Colonic mucosa (tissue), 4 donors: Measurements from ENCODE around the gene MSI2. TPM values are rescaled to one million over a fixed set of nuclear protein-coding genes. Genes with fewer than 3 reads are reported as not detected.

ENCODE experiments used
- DNase-seq: peaks from one replicate; pipeline ENCODE4 v3.0.0-alpha.2; 2020
- H3K27ac ChIP-seq: fragments of 200-600 bp; one replicate; pipeline ENCODE4 v1.8.0; 2021
- H3K27me3 ChIP-seq: fragments of 200-600 bp; one replicate; pipeline ENCODE4 v1.8.0; 2021
- H3K36me3 ChIP-seq: fragments of 200-600 bp; one replicate; pipeline ENCODE4 v1.8.0; 2021
- H3K4me1 ChIP-seq: fragments of 200-600 bp; one replicate; pipeline ENCODE4 v1.8.0; 2021; ENCODE audit warnings: mild to moderate bottlenecking
- H3K4me3 ChIP-seq: fragments of 200-600 bp; one replicate; pipeline ENCODE4 v1.8.0; 2021
- H3K9ac ChIP-seq, 2 donors: one replicate each; pipeline ENCODE4 v1.7.0; 2013; ENCODE audit warnings: control low read depth in 2 of 2, low read depth in 2 of 2, low read length in 2 of 2
- H3K9me3 ChIP-seq: fragments of 200-600 bp; one replicate; pipeline ENCODE4 v1.8.0; 2021
- CTCF ChIP-seq: fragments of 200-600 bp; IDR thresholded peaks from one replicate; pipeline ENCODE4 v1.8.0; 2022; ENCODE audit warnings: antibody characterized with exemption, mild to moderate bottlenecking
- intact Hi-C: fragments of 100-400 bp; cut with DNase I; formaldehyde crosslinking; loops from one replicate; pipeline ENCODE4 v1.14.1; 2022
- total RNA-seq, 2 donors: library from RNA; stranded (reverse); fragmentation: NEBNext Ultra II Directional in 1 of 2; extraction: Animal tissue kit (Norgen Biotek cat#: 25700) in 1 of 2; gene quantifications; one replicate each; pipeline ENCODE4 v1.2.1, GENCODE V29; 2021
- donor health status: healthy.
- donor health status: DM: no; HTN: no; CAD: no.
- donor health status: DM: no; HTN: no; CAD: no.

Gene MSI2
- total RNA-seq, 2 donors from 2014 or later: 61.6 to 75.4 TPM

DNA sequence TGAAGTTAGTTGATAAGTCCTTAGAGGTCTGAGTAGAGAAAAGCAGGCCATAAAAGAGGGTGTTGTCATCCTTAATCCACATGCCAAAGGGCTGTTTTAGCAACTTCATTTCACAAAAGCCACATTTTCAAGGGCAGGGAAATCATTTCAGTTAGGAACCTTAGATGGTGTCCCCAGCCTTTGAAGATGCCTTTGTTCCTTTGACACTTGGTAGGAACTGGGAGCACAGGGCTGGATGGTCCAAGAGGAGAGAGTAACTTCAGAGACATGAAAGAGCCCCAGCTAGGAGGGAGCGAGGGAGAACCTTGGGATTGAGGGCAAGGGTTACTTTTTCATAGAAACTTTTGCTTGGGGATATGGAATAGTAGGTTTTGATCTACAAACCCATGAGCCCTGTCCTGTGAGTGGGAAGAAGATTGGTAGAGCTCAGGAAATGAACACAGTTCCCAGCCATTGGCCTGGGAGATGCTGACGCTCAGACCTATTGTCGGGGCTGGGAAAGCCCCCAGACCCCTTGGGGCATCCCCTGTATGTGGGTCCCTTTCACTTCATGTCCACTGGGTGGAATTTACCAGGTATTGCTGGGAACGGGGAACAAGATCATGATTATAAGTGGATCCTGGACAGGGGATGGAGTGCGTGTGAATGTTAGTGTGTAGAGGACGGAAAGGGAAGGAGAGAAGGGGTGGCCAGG lies 18.9 kb downstream of the MSI2 start:
- intact Hi-C loops: no loop called here
- H3K4me3 ChIP-seq: no peak overlapping the region
- no peaks in the 10 kb centered on the region for H3K9me3 ChIP-seq
- DNase-seq: no peak
- no peaks in the 10 kb centered on the region for H3K27me3 ChIP-seq
- H3K9ac ChIP-seq: no peak overlapping the region
- no peak overlapping the region for H3K27ac ChIP-seq
- H3K4me1 ChIP-seq: no peaks in the 10 kb centered on the region
- H3K36me3 ChIP-seq: no peaks in the 10 kb centered on the region
- TF ChIP-seq CTCF: no peak

- no peaks in the 10 kb centered on the region for H3K36me3 ChIP-seq
- intact Hi-C loops: no loop called here
- TF ChIP-seq CTCF: no peak
- H3K27me3 ChIP-seq: no peaks in the 10 kb centered on the region
- H3K27ac ChIP-seq: no peak overlapping the region
- no peak for DNase-seq
- no peaks in the 10 kb centered on the region for H3K4me1 ChIP-seq
- no peak overlapping the region for H3K4me3 ChIP-seq
- H3K9ac ChIP-seq: no peak overlapping the region
- H3K9me3 ChIP-seq: no peaks in the 10 kb centered on the region
These were observed 20.3 kb downstream of the MSI2 start for GRCh38 chr17:57276621-57277020.

DNA sequence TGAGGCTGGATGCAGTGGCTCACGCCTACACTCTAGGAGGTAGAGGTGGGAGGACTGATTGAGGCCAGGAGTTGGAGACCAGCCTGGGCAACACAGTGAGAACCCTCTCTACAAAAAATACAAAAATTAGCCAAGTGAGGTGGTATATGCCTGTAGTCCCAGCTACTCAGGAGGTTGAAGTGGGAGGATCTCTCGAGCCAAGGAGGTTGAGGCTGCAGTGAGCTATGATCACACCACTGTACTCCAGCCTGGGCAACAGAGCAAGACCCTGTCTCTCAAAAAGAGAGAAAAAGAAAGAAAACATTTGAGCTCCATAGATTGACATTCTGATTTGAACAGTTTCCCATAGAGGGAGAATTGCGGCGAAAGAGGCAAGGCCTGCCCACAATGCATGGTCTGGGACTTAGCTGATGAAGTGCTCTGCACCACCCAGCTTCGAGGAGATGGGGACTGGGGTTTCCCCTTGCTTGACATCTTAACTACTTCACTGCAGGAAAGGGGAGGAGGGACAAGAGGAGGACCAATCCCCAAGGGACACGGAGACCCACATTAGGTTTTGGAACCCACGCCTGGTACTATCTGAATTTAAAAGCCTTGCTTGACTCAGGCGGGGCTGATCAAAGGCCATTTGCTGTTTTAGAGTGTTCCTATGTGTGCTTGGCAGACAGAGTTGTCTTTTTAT lies 21.7 kb downstream of the MSI2 start:
- no peak for DNase-seq
- intact Hi-C loops: no loop called here
- Histone ChIP-seq H3K27me3 (no peaks in the 10 kb centered on the region), H3K4me3 (no peak overlapping the region), H3K27ac (no peak overlapping the region), H3K4me1 (no peaks in the 10 kb centered on the region), H3K36me3 (no peaks in the 10 kb centered on the region), H3K9ac (no peak overlapping the region), H3K9me3 (no peaks in the 10 kb centered on the region)
- no peak for TF ChIP-seq CTCF

DNA sequence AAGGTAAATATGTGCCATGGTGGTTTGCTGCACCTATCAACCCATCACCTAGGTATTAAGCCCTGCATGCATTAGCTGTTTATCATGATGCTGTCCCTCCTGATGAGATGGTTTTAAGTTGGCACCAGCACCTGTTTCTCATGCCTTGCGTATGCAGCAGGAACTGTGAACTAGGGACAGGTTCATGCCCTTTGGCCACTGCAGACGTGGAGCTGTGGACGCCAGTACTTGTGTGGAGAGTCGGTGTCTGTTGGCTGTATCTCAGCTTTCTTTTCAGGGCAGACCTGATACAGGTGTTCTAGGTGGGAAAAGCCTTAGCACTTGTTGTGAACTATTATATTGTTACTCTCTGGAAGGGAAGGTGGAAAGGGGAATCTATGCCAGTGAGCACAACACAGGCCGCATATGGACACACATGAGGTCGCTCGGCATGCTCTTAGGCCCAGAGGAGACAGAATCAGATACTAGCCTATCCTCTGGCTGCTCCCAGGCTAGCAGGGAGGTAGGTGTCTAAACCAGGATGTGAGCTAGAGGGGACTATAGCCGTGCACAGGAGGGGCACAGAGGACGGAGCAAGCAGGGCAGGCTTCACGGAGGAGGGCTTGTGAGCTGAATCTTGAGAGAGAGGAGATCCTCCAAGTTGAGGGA lies 22.5 kb downstream of the MSI2 start:
- TF ChIP-seq CTCF: no peak
- intact Hi-C loops: no loop called here
- Histone ChIP-seq H3K4me1 (no peaks in the 10 kb centered on the region), H3K36me3 (no peaks in the 10 kb centered on the region), H3K27ac (no peak overlapping the region), H3K4me3 (no peak overlapping the region), H3K9me3 (no peaks in the 10 kb centered on the region), H3K9ac (no peak overlapping the region), H3K27me3 (no peaks in the 10 kb centered on the region)
- no peak for DNase-seq

GRCh38 chr17:57279432-57279831 lies 23.1 kb downstream of the MSI2 start:
- Histone ChIP-seq H3K9me3 (no peaks in the 10 kb centered on the region), H3K27me3 (no peaks in the 10 kb centered on the region), H3K27ac (no peak overlapping the region), H3K4me3 (no peak overlapping the region), H3K4me1 (no peaks in the 10 kb centered on the region), H3K9ac (no peak overlapping the region), H3K36me3 (no peaks in the 10 kb centered on the region)
- no peak for DNase-seq
- no peak for TF ChIP-seq CTCF
- intact Hi-C loops: no loop called here
